GM23248 (cell line): ENCODE data around the gene MAFG.

Experiments
- EZH2 ChIP-seq: fragments of 200-600 bp; sonication (generic); IDR thresholded peaks from 2 replicates; pipeline ENCODE4 v1.6.1; 2018; ENCODE audit warnings: antibody characterized with exemption, mild to moderate bottlenecking; ENCODE audit not compliant: insufficient read depth, poor library complexity, severe bottlenecking
- EZH2phosphoT487 ChIP-seq: fragments of 200-600 bp; sonication (generic); IDR thresholded peaks from 2 replicates; pipeline ENCODE4 v1.6.1; 2018; ENCODE audit warnings: antibody characterized with exemption, moderate library complexity, mild to moderate bottlenecking, low read depth; ENCODE audit not compliant: insufficient read depth

GRCh38 chr17:81964081-81964849 lies 36.7 kb upstream of the MAFG start:
- TF ChIP-seq EZH2 (no peak), EZH2phosphoT487 (no peak)
